NK-92 treated with Interleukin-12 subunit alpha and Interleukin-12 subunit beta, amount 100 ng/mL, for 24 hours (cell line): Measurements from ENCODE around the gene WDR31.
"Not testable (repeated sequence)": the region's sequence is repeated elsewhere in the genome, so short reads cannot be mapped to it uniquely, and the experiment has no call there.

Experiments used
- DNase-seq: peaks from one replicate; lab custom pipeline; 2025; lab: John Stamatoyannopoulos, UW

WDR31 gene

DNA sequence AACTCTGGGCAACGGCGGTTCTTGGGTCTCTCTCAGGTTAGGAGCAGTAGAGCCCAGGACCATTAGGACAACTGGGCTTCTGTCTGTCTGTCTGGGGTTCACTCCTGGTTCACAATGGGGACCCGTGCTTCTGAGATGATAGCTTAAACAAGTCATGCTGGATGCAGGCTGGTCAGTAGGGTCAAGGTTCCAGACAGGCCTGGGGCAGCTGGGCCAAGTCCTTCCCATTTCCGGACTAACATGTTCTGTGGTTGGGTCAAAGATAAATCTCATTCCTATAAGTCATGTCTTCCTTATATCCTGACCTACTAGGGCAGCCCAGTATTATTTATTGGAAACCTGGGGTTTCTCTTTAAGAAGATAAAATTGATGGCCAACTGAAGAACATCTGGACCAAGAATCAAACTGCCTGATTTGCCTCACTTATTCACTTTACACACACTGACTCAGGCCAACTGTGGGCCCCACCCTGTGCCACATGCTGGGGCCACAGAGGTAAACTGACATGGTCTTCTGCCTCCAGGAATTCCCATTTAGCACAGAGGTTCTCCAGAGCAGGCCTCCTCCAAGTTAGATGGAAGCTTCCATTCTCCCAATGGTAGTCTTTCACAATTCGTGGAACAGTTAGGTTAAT lies 28.4 kb upstream of the WDR31 start:
- DNase-seq, result no peak

DNA sequence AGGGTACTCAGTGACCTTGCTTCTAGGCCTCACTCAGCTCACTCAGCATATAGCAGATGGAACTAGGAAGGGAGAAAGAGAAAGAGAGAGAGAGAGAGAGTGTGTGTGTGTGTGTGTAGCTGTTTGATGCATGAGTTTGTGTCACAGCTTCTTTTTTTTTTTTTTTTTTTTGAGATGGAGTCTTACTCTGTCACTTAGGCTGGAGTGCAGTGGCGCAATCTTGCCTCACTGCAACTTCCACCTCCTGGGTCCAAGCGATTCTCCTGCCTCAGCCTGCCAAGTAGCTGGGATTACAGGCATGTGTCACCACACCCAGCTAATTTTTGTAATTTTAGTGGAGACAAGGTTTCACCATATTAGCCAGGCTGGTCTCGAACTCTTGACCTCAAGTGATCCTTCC lies 25.6 kb upstream of the WDR31 start:
- DNase-seq, result not testable (repeated sequence)

DNA sequence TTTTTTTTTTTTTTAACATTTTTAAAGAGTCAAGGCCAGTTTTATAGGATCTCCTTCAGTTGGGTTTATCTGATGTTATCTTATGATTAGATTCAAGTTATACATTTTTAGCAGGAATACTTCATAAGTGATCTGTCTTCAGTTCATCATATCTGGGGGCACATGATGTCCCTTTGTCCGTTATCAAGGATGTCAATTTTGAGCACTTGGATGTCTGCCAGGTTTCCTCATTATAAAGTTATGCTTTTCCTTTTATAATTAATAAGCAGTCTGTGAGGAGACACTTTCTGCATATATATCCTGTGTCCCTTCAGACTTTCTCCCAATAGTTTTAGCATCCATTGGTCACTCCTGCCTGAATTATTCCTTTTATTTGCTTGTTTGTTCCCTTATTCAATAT lies 24.9 kb upstream of the WDR31 start:
- no peak for DNase-seq

DNA sequence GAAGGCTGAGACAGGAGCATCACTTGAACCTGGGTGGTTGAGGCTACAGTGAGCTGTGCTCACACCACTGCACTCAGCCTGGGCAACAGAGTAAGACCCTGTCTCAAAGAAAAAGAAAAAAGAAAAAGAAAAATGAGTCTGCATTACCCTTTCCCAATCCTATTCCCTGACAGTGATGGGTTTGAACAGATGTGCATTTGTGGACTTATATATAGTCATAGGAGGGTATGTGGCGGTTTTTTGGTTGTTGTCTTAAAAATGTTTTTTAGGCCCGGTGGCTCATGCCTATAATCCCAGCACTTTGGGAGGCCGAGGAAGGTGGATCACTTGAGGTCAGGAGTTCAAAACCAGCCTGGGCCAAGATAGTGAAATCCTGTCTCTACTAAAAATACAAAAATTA lies 23.3 kb upstream of the WDR31 start:
- no peak for DNase-seq

DNA sequence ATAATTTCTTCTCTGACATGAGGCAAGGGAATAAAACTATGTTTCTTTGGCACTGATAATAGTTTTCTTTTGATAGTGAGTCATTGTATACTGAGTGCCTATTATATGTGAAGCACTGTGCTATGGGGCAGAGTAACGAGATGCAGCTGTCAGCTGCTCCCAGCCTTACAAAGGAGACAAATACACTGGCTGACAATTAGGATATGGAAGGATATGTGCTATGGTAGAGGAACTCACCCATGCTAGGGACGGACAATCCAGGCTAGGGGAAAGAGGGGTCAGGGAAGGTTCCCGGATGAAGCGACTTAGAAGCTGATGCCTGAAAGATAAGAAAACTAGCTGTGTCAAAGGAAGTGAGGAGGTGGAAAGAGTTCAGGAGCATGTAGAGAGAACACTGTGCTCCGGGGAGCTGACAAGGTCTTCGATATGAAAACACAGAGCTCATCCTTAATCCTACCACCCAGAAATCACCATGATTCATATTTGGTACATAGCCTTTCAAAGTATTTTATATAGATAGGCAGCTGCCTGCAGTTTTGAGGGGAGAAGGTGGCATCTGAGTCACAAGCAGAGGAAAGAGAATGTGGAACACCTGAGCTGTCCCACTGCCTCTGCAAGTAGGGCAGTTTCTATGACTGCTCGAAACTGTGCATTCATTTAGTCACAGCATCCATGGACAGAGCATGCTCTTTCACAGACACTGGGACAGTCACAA lies 21.4 kb upstream of the WDR31 start:
- no peak for DNase-seq

DNA sequence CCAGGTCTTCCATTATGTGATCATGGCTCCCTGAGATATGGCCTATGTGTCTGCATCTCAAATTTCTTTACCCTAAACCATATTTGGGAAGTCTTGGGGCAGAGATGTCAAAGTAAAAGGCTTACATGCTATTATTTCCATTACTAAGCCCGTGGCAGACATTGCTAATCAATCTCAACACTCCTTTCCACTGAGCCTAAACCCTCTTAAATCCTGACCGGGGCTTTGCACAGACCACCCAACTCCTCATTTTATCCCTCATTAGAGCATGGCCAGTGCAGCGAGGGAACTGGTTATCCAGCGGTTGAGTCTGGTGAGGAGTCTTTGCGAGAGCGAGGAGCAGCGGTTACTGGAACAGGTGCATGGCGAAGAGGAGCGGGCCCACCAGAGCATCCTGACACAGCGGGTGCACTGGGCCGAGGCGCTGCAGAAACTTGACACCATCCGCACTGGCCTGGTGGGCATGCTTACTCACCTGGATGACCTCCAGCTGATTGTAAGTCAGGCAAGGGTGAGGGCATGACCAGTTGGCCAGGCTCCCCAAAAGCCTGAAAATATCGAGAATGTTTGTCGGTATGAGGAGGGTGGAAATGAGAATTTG lies 20.3 kb upstream of the WDR31 start:
- no peak for DNase-seq

DNA sequence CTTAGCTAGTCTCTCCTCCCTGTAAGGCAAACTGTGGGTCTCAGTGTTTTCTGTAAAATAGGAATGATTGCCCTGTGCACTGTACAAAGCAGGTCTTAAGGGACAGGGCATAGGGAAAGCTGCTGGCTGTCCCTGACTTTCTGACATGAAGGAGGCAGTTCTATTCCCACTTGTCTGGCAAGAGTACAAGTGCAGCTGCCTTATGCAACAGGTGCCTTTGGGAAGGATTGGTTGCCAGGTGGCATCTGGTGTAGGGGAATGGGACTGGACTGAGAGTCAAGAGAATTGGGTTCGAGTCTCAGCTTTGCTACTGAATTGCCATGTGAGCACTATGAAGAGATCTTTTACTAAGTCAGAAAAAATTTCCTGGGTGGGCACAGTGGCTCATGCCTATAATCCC lies 19.3 kb upstream of the WDR31 start:
- no peak for DNase-seq

DNA sequence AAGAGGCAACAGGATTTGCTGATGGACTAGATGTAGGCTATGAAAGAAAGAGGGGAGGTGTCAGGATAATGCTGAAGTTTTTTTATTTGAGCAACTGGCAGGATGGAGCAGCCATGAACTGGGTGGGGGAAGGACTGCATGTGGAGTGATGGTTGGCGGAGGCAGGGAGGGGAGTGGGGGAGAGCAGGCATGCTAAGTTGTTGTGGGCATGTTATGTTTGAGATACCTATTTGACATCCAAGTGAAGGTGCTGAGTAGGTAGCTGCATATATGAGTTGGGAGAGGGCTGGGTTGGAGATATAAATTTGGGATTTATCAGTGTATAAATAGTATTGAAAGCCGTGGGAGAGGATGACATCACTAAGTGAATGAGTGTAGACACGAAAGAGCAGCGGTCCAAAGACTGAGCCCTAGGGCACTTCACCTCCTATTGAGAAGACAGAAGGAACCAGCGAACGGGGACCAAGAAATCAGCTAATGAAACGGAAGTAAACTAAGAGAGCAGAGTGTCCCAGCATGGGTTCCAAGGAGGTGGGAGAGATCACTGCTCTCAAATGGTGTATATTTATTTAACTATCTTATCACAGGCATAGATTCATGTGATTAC lies 16.7 kb upstream of the WDR31 start:
- no peak for DNase-seq

DNA sequence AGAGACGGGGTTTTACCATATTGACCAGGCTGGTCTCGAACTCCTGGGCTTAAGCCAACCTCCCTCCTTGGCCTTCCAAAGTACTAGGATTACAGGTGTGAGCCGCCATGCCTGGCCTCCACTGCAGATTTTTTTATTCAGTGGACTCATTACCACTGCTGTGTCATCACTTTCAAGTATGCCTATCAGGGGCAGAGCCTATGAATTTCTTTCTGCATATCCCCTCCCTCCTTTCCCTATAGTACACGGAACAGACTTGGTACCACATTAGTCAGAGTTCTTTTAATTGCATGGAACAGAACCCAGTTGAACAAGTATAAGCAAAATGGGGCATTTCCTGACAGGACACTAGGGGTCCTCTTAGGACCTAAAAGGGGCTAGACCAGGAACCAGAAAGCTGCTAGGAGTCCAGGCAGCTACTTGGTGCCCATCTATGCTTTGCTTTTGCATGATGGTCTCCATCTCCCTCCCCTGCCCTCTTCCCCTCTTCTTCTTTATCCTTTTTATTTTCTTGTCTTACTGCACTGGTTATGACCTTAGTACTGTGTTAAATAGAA lies 15.0 kb upstream of the WDR31 start:
- DNase-seq, result no peak

DNA sequence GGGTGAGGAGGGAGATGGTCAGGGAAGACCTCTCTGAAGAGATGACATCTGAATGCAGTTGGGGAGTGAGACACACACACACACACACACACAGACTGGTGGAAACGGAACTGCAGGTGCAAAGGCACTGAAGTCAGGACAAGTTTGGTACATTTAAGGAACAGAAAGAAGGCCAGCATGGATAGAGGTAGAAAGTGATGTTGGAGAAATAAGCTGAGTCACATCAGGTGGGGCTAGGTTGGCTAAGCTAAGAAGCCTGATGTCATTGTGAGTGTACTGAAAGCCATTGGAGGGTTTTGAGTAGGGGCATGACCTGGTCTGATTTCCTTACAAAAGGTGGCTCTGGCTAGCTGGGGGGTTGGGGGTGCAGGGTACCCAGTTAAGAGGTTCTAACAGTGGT lies 12.3 kb upstream of the WDR31 start:
- DNase-seq, result no peak

DNA sequence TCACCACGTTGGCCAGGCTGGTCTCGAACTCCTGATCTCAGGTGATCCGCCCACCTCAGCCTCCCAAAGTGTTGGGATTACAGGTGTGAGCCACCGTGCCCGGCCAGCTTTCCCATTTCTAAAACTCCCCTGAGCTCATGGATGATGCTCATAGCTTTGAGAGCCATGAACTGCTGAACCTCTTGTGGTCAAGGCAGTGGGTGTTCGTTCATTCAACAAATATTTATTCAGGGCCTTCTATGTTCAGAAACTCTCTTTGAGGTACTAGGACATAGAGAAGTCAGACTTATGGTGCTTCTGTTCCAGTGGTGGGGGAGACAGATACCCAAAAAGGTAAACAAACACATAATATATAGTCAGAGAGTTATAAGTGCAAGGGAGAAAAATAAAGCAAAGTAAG lies 11.9 kb upstream of the WDR31 start:
- no peak for DNase-seq

DNA sequence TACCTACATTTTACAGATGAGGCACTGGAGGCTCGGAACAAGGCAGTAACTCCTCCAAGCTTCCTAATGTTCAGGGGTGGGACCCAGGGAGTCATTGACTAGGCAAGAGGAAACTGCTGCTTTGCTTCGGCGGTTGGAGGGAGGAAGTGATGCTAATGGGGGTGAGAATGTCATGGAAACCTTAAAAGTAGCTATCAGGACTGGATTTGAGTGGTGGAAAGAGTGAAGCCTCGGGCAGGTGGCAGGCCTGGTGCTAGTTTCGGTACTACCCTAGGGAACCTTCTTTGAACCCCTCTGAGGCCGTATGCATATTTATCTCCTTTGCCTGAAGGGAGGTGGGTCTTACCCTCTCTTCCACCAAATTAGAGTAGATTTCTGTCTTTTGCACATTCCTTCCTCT lies 10.9 kb upstream of the WDR31 start:
- DNase-seq, result no peak

DNA sequence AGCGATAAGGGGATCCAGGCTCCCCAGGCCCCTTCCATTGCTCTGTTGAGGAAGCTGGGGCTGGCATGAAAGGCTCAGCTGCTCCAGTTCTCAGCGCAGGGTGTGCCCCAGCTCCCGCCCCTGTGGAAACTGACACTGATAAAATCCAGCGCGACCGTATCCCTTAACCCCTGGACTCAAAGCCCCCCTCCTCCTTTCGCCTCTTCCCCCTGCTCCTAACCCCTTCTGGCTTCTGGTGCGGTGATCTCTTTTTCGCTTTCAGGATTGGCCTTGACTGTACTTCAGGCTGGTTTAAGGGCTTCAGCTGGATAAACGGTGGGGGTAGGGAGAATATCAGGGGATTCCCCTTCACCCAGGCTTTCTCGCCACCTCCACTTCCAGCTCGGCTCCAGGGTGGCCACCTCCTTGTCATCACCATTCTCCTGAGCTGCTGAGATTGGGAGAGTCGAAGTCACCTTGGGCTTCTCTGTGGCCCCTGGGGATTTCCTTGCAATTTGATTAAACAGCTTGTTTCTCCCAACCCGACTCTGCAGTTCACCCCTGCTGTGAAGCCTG lies 10.1 kb upstream of the WDR31 start:
- no peak for DNase-seq

DNA sequence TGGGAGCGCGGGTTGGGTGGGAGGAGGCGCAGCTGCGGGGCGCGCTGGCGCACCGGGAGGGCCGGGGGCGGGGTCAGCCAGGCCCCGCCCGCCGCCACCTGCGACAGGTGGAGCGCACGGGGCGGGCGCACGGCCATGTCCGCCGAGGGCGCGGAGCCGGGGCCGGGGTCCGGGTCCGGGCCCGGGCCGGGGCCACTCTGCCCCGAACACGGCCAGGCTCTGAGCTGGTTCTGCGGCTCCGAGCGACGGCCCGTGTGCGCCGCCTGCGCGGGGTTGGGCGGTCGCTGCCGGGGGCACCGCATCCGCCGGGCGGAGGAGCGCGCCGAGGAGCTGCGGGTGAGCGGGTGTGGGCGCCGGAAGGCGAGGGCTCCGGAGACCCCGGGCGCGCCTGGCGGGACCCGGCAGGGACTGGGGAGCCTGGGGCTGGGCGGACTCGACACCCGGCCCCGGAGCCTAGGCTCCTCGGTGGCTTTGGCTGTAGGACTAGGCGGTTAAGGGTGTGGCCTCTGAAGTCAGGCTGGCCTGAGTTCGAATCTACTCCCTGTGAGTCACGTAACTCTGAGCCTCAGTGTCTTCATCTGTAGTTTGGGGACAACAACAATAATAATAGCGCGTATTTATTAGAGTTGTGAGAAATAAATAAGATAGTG lies 9.5 kb upstream of the WDR31 start, which contains the start of gene BSPRY:
TSS of gene BSPRY (plus strand) at position 97 of the 650 bp plus-strand sequence. CDS start at position 136, 39 bp downstream.
- DNase-seq, result no peak

DNA sequence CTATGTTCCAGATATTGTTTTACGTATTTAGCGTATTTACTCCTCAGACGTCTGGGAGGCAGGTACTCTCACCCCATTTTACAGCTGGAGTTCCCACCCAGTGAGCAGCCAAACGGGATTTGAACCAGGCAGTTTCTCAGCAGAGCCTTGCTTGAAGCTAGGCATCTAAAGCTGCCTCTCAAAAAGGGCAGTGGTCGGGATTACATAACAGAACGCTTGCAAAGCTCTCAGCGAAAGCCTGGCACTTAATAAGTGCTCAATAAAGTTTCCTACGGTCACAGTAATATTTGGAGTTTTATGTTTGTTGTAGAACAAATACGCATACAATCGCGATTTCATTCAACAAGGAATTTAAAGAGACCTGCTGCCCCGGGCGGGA lies 9.0 kb upstream of the WDR31 start:
- DNase-seq, result no peak

DNA sequence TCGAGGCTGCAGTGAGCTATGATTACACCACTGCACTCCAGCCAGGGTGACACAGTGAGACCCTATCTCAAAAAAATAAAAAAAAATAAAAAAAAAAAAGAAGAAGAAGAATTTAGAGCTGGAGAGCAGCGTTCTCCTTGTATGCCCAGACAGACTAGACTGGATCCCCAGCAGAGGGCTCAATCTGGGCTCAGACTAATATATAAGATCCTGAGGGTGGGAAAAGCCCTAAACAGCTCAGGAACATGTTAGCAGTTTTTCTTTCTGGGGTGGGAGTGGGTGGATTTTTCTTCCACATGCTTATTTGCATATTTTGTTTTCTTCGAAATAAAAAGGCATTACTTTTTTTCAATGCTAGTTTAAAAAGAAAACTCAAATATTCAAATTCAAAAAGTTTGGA lies 8.4 kb upstream of the WDR31 start:
- DNase-seq, result no peak

DNA sequence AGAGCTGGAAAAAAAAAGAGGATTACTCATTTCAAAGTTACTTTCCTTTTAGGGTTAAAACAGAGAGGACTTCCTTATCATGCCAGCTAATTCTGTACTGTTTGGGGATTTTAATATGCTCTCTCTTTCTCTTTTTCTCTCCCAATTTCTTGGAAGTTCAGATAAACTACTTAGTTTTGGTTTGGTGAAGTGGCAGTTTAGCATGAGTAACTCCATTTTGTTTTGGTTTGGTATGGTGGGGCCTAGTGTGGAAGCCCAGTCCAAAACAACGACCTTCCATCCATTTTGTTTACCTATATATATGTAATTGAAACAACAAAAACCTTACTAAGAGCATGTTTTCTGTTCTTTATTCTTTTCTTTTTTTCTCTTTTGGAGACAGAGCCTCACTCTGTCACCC lies 5.6 kb upstream of the WDR31 start:
- no peak for DNase-seq

DNA sequence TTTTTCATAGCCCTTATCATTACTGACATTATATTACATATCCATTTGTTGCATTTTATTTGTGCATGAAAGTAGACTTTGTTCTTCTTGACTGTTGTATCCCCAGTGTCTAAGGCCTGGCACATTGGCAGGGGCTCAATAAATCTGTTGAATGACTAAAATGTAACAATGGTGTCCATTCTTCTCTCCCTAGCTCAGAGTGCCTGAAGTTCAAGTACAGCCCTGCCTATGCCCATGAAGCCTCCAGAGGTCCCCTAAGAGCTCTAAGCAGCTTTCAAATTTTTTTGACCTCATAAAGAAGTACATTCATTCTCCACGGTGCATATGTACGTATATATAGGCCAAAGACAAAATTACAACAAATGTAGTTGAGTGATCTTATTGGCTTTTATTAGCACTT lies 5.1 kb upstream of the WDR31 start:
- DNase-seq, result no peak

DNA sequence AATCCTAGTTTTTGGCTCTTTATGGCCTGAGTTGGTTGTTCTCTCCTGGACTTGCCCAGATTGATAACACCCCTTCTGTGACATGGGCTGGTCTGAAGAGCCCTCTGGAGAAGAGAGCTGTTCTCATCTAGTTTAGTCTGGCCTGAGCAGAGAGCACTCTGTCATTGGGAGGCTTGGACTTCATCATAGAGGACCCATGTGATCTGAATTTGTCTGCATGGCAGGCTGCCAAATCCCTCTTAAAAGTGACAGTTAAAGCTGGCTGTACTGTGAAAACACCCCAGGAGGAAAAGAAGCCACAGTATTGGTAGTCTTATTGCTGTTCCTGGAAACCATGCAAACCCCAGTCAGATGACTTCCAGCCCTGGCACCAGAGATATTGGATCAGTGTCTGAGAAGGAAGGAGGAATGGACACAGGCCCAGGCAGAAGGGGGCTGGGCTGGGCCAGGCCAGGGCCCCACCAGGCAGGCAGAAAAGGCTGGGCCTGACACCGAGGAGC lies 3.7 kb upstream of the WDR31 start:
- DNase-seq, result no peak

DNA sequence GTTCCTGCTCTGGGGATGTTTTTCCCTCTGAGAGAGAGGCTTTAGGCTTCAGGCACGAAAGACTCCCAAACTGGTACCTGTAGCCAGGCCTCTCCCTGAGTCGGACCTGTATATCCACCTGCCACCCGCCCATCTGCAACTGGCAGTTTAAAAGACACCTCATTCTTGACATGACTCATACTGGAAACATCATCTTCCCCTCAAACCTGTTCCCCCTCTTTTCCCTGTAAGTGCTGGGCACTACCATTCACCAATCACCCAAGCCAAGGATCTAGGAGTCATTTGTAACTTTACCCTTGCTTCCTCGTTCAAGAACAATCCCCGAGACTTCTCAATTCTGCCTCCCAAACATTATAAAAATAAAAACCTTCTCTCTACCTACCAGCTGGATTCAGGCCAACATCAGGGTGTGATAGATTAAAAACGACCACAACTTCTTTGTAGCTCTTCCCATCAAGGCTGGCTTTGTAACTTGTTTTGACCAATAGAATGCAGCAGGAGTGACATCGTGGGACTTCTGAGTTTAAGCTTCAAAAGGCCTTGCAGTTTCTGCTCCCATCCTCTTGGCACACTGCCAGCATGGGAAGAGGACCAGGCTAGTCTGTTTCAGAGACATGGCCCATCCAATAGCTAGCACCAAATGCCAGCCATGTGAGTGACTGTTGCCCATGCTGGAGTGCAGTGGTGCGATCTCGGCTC lies 1.8 kb upstream of the WDR31 start:
- no peak for DNase-seq

DNA sequence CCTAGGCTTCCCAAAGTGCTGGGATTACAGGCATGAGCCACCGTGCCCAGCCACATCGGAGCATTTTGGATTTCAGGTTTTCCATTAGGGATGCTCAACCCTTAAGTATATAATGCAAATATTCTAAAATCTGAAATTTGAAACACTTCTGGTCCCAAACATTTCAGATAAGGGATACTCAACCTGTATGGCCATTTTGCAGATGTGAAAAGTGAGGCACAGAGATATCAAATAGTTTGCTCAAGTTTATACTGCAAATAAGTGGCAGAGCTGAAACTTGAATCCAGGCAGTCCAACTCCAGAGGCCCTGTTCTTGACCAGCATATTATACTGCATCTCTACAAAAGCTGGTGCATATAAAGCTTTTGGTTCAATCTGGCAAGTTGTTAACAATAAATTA lies 2.4 kb downstream of the WDR31 start:
- DNase-seq, result no peak
